HG03571 (cell line): Measurements from ENCODE around the gene TARDBP.
"Not testable (repeated sequence)": the region's sequence is repeated elsewhere in the genome, so short reads cannot be mapped to it uniquely, and the experiment has no call there.

Experiments used
- ATAC-seq: cut with Tn5 transposase; IDR thresholded peaks from one replicate; pipeline ENCODE4 v1.9.1; 2021; ENCODE audit not compliant: unreplicated experiment

TARDBP gene

DNA sequence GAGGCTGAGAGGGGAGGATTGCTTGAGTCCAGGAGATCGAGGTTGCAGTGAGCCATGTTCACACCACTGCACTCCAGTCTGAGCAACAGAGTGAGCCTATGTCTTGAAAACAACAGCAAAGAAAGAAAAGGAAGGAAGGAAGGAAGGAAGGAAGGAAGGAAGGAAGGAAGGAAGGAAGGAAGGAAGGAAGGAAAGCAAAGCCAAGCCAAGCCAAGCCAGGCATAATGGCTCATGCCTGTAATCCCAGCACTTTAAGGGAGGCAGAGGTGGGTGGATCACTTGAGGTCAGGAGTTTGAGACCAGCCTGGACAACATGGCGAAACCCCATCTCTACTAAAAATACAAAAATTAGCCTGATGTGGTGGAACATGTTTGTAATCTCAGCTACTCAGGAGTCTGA, 20.4 kb upstream of the TARDBP start:
- not testable (repeated sequence) for ATAC-seq

- no peak for ATAC-seq
Measured at GRCh38 chr1:10992864-10993263, 19.6 kb upstream of the TARDBP start.

DNA sequence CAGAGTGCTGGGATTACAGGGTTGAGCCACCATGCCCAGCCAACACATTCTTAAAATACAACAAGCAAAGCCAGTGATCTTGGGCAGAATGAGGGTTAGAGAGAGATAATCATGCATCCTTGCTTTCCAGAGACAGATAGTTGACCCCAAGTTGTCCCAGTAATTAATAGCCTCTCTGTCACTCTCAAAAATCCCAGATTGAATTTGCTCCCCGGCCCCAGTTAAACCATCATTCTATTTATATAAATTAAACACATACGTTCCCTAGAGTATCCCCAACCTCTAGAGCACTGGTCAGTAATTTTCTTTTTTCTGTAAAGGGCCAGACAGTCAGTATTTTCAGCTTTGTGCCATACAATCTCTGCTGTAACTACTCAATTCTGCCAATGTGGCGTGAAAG, 16.4 kb upstream of the TARDBP start:
- no peak for ATAC-seq

DNA sequence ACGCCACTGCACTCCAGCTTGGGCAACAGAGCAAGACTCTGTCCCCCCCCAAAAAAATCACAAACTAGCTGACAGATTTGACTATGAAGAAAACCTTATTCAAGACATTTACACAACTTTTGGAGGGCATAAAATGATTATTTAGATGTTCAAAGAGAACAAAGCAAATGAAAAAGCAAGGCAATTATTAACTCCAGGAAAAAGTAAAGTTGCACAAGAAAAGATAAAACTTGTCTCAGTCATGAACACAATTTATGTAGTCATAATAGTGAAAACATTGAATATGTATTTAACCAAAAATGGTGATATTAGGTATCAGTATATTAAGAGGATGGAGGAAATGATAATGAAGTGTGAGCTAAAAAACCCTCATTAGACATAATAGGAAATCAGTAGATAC, 11.9 kb upstream of the TARDBP start:
- no peak for ATAC-seq

- ATAC-seq, result no peak
Measured at GRCh38 chr1:11013160-11013531, 692 bp downstream of the TARDBP start.

- ATAC-seq, result not testable (repeated sequence)
Measured at GRCh38 chr1:11019358-11019757, 6.9 kb downstream of the TARDBP start.

DNA sequence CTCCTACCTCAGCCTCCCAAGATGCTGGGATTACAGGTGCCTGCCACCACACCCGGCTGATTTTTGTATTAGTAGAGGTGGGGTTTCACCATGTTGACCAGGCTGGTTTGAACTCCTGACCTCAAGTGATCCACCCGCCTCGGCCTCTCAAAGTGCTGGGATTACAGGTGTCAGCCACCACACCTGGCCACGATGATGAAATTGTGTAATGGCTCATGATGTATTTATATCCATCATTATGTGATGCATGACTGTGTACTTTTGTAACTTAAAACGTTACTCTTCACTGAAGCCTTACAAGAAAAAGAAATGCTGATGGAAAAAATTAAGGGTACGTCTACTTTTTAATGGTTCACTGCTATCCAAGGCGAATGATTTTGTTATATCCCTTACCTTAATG, 7.5 kb downstream of the TARDBP start:
- ATAC-seq, result no peak

DNA sequence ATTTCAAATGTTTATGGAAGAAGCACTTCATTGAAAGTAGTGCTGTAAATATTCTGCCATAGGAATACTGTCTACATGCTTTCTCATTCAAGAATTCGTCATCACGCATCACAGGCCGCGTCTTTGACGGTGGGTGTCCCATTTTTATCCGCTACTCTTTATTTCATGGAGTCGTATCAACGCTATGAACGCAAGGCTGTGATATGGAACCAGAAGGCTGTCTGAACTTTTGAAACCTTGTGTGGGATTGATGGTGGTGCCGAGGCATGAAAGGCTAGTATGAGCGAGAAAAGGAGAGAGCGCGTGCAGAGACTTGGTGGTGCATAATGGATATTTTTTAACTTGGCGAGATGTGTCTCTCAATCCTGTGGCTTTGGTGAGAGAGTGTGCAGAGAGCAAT, 10.7 kb downstream of the TARDBP start:
- no peak for ATAC-seq

- ATAC-seq, result no peak
Measured at GRCh38 chr1:11024154-11024873, 11.9 kb downstream of the TARDBP start.

GRCh38 chr1:11024874-11025203, 12.4 kb downstream of the TARDBP start:
- ATAC-seq, result no peak

DNA sequence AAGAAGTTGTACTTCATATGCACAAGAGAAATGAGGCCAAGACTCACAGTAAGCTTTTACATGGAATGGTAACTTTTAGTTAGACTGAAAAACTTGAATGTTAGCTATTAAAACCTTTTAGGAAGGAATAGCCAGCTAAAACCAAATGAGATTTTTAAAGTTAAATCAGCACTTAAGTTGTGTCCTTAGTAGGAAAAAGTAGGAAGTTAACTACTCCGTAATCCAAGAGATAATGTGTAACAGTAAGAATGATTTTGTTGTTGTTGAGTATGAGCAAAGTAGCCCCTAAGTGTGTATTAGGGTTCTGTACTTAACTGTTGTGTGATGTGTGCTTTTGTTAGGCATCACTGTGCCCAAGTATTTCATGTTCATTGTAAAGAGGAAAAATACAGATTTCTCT, 13.2 kb downstream of the TARDBP start:
- no peak for ATAC-seq

DNA sequence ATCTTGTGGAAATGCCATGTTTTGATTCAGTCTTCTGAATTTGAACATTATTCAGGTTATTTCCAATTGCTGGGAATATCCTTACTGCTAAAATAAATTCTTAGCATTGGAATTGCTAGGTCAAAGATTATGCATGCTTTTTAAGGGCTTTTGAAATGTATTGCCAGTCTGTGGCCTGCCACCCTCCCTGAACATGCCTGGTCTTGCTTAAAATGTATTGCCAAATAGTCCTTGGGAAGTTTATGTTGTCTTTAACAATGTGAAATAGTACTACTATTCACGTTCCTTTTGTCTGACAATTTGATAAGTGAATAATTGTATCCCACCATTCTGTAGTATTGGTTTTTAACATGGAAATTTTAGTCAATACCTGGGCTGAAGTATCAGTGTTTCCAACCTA, 13.6 kb downstream of the TARDBP start:
- ATAC-seq, result no peak

- ATAC-seq, result no peak
Measured at GRCh38 chr1:11026903-11027302, 14.4 kb downstream of the TARDBP start.

DNA sequence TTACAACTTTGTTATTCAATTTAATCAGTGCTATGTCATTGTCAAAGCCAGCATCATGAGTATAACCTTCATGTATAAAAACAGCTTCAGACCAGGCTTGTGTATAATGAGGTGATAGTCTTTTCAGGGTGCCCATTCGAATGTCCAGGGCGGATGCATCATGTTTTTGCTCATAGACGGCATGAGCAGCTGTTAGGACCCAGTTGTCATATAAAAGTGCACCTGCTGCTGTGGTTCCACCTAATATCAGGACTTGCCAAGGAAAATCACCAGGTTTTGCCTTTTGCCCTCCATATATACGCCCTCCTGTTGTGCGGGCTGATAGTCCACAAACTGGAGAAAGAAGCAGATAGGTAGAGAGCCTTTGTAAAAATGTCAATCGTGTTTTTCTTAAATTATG, 14.9 kb downstream of the TARDBP start:
- no peak for ATAC-seq

- no peak for ATAC-seq
Measured at GRCh38 chr1:11028018-11028417, 15.6 kb downstream of the TARDBP start.

DNA sequence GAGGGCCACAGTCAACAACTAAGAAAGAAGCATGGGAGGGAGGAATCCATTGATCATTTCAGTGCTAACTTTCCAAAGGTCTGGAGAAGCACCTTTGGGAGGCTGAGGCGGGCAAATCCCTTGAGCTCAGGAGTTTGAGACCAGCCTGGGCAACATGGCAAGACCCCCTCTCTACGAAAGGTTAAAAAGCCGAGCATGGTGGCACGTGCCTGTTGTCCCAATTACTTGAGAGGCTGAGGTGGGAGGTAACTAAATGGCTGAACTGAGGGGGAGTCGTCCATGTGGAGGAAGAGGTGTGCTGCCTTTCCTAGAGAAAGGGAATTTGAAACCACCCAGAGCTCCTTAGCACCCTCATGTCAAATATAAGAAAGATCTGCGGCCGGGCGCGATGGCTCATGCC, 18.4 kb downstream of the TARDBP start:
- no peak for ATAC-seq

DNA sequence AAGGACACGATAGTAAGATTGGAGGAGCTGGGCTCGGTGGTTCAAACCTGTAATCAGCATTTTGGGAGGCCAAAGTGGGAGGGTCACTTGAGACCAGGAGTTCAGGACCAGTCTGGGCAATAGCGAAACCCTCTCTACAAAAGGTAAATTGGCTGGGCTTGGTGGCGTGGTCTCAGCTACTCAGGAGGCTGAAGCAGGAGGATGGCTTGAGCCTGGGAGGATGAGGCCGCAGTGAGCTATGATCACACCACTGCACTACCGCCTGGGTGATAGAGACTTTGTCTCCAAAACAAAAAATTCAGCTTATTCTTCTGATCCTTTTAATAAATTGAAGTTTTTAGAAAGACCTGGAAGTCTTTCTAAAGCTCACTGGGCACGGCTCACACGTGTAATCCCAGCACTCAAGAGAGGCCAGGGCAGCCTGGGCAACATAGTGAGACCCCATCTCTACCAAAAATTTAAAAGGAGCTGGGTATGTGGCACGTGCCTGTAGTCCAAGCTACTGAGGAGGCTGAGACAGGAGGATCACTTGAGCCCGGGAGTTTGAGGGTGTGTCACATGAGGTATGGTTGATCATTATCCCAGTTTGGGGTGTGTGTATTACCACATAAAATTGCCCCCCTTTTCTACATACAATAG, 19.3 kb downstream of the TARDBP start:
- ATAC-seq, result no peak

DNA sequence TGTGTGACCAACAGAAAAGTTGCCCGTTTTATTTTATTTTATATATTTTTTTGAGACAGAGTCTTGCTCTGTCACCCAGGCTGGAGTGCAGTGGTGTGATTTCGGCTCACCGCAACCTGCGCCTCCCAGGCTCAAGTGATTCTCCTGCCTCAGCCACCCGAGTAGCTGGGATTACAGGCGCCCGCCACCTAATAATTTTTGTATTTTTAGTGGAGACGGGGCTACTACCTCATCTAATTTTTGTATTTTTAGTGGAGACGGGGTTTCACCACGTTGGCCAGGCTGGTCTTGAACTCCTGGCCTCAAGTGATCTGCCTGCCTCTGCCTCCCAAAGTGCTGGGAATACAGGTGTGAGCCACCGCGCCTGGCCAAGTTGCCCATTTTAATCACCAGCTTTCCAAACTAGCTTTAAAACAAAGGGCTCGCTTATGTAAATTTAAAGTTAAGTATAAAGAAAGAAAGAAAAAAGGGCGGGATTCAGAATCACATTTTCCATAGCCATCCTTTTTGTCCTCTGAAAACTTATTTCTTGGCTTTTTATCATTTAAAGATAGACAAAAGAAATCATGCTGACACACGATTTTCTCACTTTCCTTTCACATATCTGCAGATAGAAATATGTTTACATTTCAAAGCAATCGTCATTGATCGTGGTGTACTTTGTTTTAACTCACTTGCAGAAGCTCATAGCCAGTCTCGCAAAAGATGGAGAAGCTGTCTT, 24.7 kb downstream of the TARDBP start:
- not testable (repeated sequence) for ATAC-seq

DNA sequence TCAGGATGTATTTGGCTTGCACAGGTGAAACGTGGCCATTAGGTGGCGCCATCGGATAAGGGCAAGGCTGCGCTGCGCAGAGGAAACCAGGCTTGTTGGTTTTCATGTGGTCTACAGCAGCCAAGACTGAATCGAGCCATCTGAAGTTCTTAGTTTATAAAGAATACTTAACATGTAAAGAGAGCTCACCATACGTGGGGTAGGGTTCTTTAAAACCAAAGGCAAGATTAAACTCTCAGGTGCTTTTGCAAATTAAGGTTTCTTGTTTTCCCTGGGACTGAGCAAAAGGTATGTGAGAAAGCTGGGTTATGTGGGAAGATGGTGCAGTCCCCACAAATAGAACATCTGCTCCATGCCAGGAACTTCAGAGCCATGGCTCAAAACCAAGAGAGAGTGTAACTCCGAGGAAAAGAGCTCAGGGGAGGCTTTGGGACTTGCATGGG, 25.3 kb downstream of the TARDBP start:
- no peak for ATAC-seq

- no peak for ATAC-seq
Measured at GRCh38 chr1:11039351-11040104, 27.1 kb downstream of the TARDBP start.

DNA sequence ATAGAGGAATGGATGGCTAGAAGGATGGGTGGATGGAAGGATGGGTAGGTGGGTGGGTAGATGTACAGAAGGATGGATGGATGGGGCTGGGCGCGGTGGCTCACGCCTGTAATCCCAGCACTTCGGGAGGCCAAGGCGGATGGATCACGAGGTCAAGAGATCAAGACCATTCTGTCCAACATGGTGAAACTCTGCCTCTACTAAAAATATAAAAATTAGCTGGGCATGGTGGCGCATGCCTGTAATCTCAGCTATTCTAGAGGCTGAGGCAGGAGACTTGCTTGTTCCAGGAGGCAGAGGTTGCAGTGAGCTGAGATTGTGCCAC, 27.6 kb downstream of the TARDBP start:
- ATAC-seq, result not testable (repeated sequence)

DNA sequence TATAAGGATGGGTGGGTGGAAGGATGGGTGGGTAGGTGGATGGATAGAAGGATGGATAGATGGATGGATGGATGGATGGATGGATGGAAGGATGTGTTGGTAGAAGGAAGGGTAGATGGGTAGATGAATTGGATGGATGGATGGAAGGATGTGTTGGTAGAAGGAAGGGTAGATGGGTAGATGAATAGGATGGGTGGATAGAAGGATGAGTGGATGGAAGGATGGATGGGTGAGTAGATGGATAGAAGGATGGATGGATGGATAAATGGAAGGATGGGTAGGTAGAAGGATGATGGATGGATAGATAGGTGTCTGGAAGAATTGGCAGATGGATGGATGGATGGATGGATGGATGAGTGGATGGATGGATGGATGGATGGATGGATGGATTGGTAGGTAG, 28.6 kb downstream of the TARDBP start:
- no peak for ATAC-seq
